ENCODE data around the gene APBA2.

The APBA2 gene

GRCh38 chr15:28952666-28953491 lies 67.1 kb downstream of the APBA2 start:
- peaks cover 18% of the 10 kb centered on the region for H3K4me1 ChIP-seq (ENCODE audit: low read length)
- no peak overlapping the region for H3K4me3 ChIP-seq (ENCODE audit: low read length)
- no peak overlapping the region for H3K4me2 ChIP-seq (ENCODE audit: low read depth, low read length)
- no peak overlapping the region for H3K27ac ChIP-seq (ENCODE audit: low read length)
- H4K20me1 ChIP-seq (ENCODE audit: insufficient read depth, low read length), result no peaks in the 10 kb centered on the region
- no peaks in the 10 kb centered on the region for H3K9me3 ChIP-seq (replicated peaks; ENCODE audit: insufficient read depth, low read length)
- H3K36me3 ChIP-seq (replicated peaks; ENCODE audit: insufficient read depth, low read length), result no peaks in the 10 kb centered on the region
- no peak overlapping the region for H2AFZ ChIP-seq (ENCODE audit: low read length)
- DNase-seq, result no peak
- H3K79me2 ChIP-seq (ENCODE audit: low read length), result peaks cover 6% of the 10 kb centered on the region; the same call in 1 of the 2 replicates
- no peaks in the 10 kb centered on the region for H3K9me2 ChIP-seq (replicated peaks; ENCODE audit: insufficient read depth, low read length)
- no peak for TF ChIP-seq CTCF (IDR thresholded peaks at IDR 0.05; ENCODE audit: low read length)
- TF ChIP-seq EZH2 (optimal IDR thresholded peaks at IDR 0.05; ENCODE audit: low read depth, low read length), result no peak
- TF ChIP-seq EZH2phosphoT487 (IDR thresholded peaks at IDR 0.05; ENCODE audit: low read length), result no peak
- no peaks in the 10 kb centered on the region for H3F3A ChIP-seq (ENCODE audit: insufficient read depth, low read length)
- no peaks in the 10 kb centered on the region for H3K27me3 ChIP-seq (replicated peaks; ENCODE audit: insufficient read depth, low read length)
- no peak overlapping the region for H3K9ac ChIP-seq (ENCODE audit: low read length)

- Histone ChIP-seq H3K4me2 (ENCODE audit: low read depth, low read length) (no peak overlapping the region), H3F3A (ENCODE audit: insufficient read depth, low read length) (no peaks in the 10 kb centered on the region), H3K9ac (ENCODE audit: low read length) (no peak overlapping the region), H2AFZ (ENCODE audit: low read length) (no peak overlapping the region), H3K79me2 (ENCODE audit: low read length) (peaks cover 6% of the 10 kb centered on the region; the same call in 1 of the 2 replicates), H3K4me3 (ENCODE audit: low read length) (no peak overlapping the region), H3K36me3 (replicated peaks; ENCODE audit: insufficient read depth, low read length) (no peaks in the 10 kb centered on the region), H3K9me3 (replicated peaks; ENCODE audit: insufficient read depth, low read length) (no peaks in the 10 kb centered on the region), H3K27ac (ENCODE audit: low read length) (no peak overlapping the region), H4K20me1 (ENCODE audit: insufficient read depth, low read length) (no peaks in the 10 kb centered on the region), H3K27me3 (replicated peaks; ENCODE audit: insufficient read depth, low read length) (no peaks in the 10 kb centered on the region), H3K4me1 (ENCODE audit: low read length) (peaks cover 18% of the 10 kb centered on the region), H3K9me2 (replicated peaks; ENCODE audit: insufficient read depth, low read length) (no peaks in the 10 kb centered on the region)
- TF ChIP-seq EZH2 (optimal IDR thresholded peaks at IDR 0.05; ENCODE audit: low read depth, low read length) (no peak), CTCF (IDR thresholded peaks at IDR 0.05; ENCODE audit: low read length) (no peak), EZH2phosphoT487 (IDR thresholded peaks at IDR 0.05; ENCODE audit: low read length) (no peak)
- no peak for DNase-seq
These were observed 67.9 kb downstream of the APBA2 start for GRCh38 chr15:28953573-28954195.

- Histone ChIP-seq H3K4me3 (ENCODE audit: low read length) (no peak overlapping the region), H3K9me3 (replicated peaks; ENCODE audit: insufficient read depth, low read length) (no peaks in the 10 kb centered on the region), H3K79me2 (ENCODE audit: low read length) (peaks cover 6% of the 10 kb centered on the region; the same call in 1 of the 2 replicates), H3K4me2 (ENCODE audit: low read depth, low read length) (no peak overlapping the region), H3K9ac (ENCODE audit: low read length) (no peak overlapping the region), H4K20me1 (ENCODE audit: insufficient read depth, low read length) (no peaks in the 10 kb centered on the region), H3K36me3 (replicated peaks; ENCODE audit: insufficient read depth, low read length) (no peaks in the 10 kb centered on the region), H3K9me2 (replicated peaks; ENCODE audit: insufficient read depth, low read length) (no peaks in the 10 kb centered on the region), H2AFZ (ENCODE audit: low read length) (no peak overlapping the region), H3K27me3 (replicated peaks; ENCODE audit: insufficient read depth, low read length) (no peaks in the 10 kb centered on the region), H3F3A (ENCODE audit: insufficient read depth, low read length) (no peaks in the 10 kb centered on the region), H3K27ac (ENCODE audit: low read length) (no peak overlapping the region), H3K4me1 (ENCODE audit: low read length) (peaks cover 18% of the 10 kb centered on the region)
- no peak for DNase-seq
- TF ChIP-seq EZH2phosphoT487 (IDR thresholded peaks at IDR 0.05; ENCODE audit: low read length) (no peak), EZH2 (optimal IDR thresholded peaks at IDR 0.05; ENCODE audit: low read depth, low read length) (no peak), CTCF (IDR thresholded peaks at IDR 0.05; ENCODE audit: low read length) (no peak)
These were observed 68.8 kb downstream of the APBA2 start for GRCh38 chr15:28954466-28955159.

Measured in MM.1S (cell line).